H7 (cell line): ENCODE results near the gene REXO4. TPM values are rescaled to one million over a fixed set of nuclear protein-coding genes. Genes with fewer than 3 reads are reported as not detected.
"Not testable (repeated sequence)": the region's sequence is repeated elsewhere in the genome, so short reads cannot be mapped to it uniquely, and the experiment has no call there.

Experiments used
- DNase-seq: peaks from one replicate; pipeline ENCODE4 v3.0.0; 2012
- H3K27me3 ChIP-seq: 2 replicates; pipeline ENCODE4 v1.6.0; 2011; ENCODE audit warnings: mild to moderate bottlenecking, low read length; ENCODE audit not compliant: control insufficient read depth, insufficient read depth
- H3K36me3 ChIP-seq: replicated peaks from 2 replicates; pipeline ENCODE4 v1.5.1; 2011; ENCODE audit warnings: low read length; ENCODE audit not compliant: control insufficient read depth, insufficient read depth
- H3K4me3 ChIP-seq: 2 replicates; pipeline ENCODE4 v1.5.1; 2011; ENCODE audit warnings: low read depth, mild to moderate bottlenecking, control low read depth, low read length, moderate library complexity; ENCODE audit not compliant: insufficient read depth
- total RNA-seq: library from RNA; depleted of rRNA; stranded (reverse); fragments of >200 nt; shearing (Covaris generic); gene quantifications from 2 replicates; pipeline ENCODE4 v1.2.3, GENCODE V29; 2014

The REXO4 gene
- total RNA-seq, 1 experiment from 2014 or later, result 28.5 TPM

DNA sequence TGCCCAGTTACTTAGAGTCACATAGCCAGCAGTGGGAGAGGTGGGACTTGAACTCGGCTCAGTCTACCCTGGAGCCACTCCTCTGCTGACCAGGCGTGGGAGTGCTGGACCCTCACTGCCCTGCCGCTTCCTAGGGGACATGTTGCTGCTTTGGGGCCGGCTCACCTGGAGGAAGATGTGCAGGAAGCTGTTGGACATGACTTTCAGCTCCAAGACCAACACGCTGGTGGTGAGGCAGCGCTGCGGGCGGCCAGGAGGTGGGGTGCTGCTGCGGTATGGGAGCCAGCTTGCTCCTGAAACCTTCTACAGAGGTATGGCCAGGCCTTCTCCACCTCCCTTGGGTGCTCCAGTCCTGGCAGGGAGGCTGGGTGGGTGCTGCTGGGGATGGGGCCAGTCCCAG is 38.6 kb upstream of the REXO4 start:
- Histone ChIP-seq H3K4me3 (no peak overlapping the region), H3K36me3 (no peaks in the 10 kb centered on the region), H3K27me3 (no peaks in the 10 kb centered on the region)
- DNase-seq, result no peak

- no peak for DNase-seq
- Histone ChIP-seq H3K4me3 (no peak overlapping the region), H3K27me3 (no peaks in the 10 kb centered on the region), H3K36me3 (no peaks in the 10 kb centered on the region)
Measured at GRCh38 chr9:133455936-133456335, 38.1 kb upstream of the REXO4 start.

DNA sequence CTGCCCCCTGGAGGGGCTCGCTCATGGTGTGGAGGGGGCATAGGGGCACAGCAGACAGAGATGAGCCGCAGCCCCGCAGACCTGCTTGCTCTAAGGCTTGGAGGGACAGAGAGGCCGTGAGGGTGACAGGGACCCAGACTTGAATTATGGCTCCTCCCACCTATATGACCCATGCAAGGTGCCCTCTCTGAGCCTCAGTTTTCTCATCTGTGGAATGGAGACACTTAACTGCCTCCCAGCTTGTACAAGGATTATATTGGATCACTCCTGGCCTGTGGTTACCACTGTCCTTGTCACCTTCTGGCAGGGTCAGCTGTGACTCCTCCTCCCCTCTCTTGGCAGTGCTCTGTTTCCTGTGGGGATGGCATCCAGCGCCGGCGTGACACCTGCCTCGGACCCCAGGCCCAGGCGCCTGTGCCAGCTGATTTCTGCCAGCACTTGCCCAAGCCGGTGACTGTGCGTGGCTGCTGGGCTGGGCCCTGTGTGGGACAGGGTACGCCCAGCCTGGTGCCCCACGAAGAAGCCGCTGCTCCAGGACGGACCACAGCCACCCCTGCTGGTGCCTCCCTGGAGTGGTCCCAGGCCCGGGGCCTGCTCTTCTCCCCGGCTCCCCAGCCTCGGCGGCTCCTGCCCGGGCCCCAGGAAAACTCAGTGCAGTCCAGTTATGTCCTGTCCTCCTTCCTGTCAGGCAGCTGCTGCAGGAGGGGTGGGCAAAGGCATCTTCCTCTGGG is 37.3 kb upstream of the REXO4 start:
- no peak overlapping the region for H3K4me3 ChIP-seq
- H3K27me3 ChIP-seq, result no peaks in the 10 kb centered on the region
- no peaks in the 10 kb centered on the region for H3K36me3 ChIP-seq
- no peak for DNase-seq

GRCh38 chr9:133454325-133454724 is 36.5 kb upstream of the REXO4 start:
- no peak for DNase-seq
- H3K27me3 ChIP-seq, result no peaks in the 10 kb centered on the region
- H3K36me3 ChIP-seq, result no peaks in the 10 kb centered on the region
- no peak overlapping the region for H3K4me3 ChIP-seq

DNA sequence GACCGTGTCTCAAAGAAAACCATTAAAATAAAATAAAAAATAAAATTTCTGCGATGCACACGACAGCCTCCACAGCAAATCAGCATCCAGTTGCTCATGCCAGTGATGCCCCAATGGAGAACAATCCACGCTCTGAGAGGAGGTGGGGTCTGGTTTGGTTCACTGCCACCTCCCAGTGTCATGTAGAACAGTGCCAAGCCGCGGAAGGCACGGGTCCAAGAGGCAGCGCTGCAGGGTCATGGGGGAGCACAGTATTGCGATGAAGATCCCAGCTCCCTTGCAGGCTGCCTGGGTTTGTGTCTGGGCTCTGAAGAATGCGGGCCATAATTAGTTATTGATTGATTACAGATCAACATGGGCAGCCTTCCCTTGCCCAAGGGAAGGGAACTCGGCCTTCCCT is 35.8 kb upstream of the REXO4 start:
- Histone ChIP-seq H3K27me3 (no peaks in the 10 kb centered on the region), H3K4me3 (no peak overlapping the region)
- no peak for DNase-seq

GRCh38 chr9:133452562-133452961 is 34.8 kb upstream of the REXO4 start:
- no peaks in the 10 kb centered on the region for H3K36me3 ChIP-seq
- H3K27me3 ChIP-seq, result no peaks in the 10 kb centered on the region
- DNase-seq, result no peak

More for the DNA sequence above, 35.8 kb upstream of the REXO4 start:
- no peaks in the 10 kb centered on the region for H3K36me3 ChIP-seq

DNA sequence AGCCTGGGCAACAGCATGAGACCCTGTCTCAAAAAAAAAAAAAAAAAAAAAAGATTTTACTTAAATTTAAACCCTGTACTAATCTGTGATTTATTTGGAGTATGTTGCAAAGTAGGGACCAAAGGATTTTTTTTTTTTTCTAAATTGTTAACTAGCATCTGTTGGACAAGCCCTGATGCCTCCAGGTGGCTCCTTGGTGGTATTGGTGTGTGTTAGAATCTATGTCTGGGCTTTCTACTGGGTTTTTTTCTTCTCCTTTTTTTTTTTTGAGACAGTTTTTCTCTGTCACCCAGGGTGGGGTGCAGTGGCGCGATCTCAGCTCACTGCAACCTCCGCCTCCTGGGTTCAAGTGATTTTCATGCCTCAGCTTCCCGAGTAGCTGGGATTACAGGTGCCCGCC is 34.1 kb upstream of the REXO4 start:
- not testable (repeated sequence) for DNase-seq, H3K36me3 ChIP-seq, H3K4me3 ChIP-seq, H3K27me3 ChIP-seq

More at GRCh38 chr9:133452562-133452961, 34.8 kb upstream of the REXO4 start:
- no peak overlapping the region for H3K4me3 ChIP-seq

DNA sequence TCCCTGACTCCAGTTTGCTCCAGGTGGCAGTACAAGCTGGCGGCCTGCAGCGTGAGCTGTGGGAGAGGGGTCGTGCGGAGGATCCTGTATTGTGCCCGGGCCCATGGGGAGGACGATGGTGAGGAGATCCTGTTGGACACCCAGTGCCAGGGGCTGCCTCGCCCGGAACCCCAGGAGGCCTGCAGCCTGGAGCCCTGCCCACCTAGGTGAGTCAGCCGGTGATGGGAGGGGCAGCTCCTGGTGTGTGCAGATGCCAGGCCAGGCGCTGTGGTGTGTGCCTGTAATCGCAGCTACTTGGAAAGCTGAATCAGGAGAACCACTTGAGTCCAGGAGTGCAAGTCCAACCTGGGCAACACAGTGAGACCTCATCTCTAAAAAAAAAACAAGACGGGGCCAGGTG is 31.9 kb upstream of the REXO4 start:
- no peaks in the 10 kb centered on the region for H3K27me3 ChIP-seq
- DNase-seq, result no peak
- no peak overlapping the region for H3K4me3 ChIP-seq
- no peaks in the 10 kb centered on the region for H3K36me3 ChIP-seq

DNA sequence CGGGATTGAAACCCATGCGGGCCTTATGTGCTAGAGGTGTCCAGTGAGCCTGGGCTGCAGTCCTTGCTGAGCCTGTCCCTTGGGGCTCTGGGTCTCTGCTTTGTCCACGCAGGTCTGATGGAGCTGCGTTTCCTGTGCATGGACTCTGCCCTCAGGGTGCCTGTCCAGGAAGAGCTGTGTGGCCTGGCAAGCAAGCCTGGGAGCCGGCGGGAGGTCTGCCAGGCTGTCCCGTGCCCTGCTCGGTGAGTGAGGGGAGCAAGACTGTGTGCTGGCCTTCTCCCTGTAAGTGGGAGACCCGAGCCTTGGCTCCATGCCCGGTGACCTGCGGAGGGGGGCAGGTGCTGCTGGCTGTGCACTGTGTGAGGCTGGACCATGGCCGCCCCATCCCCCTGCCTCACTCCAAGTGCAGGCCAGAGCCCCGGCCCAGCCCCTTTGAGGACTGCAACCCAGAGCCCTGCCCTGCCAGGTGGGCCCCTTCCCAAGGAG is 30.7 kb upstream of the REXO4 start:
- Histone ChIP-seq H3K36me3 (no peaks in the 10 kb centered on the region), H3K4me3 (no peak overlapping the region), H3K27me3 (no peaks in the 10 kb centered on the region)
- no peak for DNase-seq

- DNase-seq, result no peak
- Histone ChIP-seq H3K4me3 (no peak overlapping the region), H3K36me3 (no peaks in the 10 kb centered on the region), H3K27me3 (no peaks in the 10 kb centered on the region)
Measured at GRCh38 chr9:133445293-133445969, 27.6 kb upstream of the REXO4 start.

DNA sequence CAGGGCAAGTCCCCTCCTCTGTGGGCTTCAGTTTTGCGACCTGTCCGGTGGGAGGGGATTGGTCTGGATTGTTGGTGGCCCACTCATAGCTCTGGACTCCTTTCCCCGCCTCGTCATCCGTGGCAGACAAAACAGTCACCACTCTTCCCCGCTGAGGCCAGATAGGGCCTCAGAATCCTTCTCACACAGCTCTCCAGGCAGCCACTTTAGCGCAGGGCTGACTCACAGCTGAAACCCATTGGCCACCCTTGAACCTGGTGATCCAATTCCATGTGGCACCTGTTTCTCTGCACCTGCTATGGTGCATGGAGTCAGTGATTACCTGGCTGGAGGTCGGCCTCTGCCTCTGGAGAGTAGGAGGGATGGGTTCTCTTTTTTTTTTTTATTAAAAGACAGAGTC is 26.2 kb upstream of the REXO4 start:
- H3K4me3 ChIP-seq, result no peak overlapping the region
- no peaks in the 10 kb centered on the region for H3K27me3 ChIP-seq
- no peak for DNase-seq
- H3K36me3 ChIP-seq, result no peaks in the 10 kb centered on the region

- no peaks in the 10 kb centered on the region for H3K27me3 ChIP-seq
- no peaks in the 10 kb centered on the region for H3K36me3 ChIP-seq
- DNase-seq, result peak; percentile 76
- H3K4me3 ChIP-seq, result no peak overlapping the region
Measured at GRCh38 chr9:133443248-133443647, 25.4 kb upstream of the REXO4 start.

DNA sequence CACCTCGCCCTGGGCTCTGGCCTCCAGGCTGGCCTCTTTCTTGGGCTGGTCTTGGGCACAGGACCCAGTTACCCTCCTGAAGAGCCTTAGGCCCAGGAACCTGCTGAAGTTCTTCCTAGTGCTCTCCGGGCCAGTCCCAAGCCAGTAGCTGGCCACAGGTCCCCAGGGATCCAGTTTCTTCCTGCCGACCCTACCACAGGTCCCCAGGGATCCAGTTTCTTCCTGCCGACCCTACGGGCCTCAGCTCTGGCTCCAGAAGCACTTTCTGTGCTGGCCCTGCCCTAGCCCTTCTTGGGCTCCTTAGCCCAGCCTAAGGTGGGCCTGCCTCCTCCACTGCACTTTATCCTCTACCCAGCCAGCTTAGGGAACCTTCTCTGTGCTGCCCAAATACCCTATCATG is 23.8 kb upstream of the REXO4 start:
- no peaks in the 10 kb centered on the region for H3K27me3 ChIP-seq
- no peaks in the 10 kb centered on the region for H3K36me3 ChIP-seq
- no peak for DNase-seq
- H3K4me3 ChIP-seq, result no peak overlapping the region

DNA sequence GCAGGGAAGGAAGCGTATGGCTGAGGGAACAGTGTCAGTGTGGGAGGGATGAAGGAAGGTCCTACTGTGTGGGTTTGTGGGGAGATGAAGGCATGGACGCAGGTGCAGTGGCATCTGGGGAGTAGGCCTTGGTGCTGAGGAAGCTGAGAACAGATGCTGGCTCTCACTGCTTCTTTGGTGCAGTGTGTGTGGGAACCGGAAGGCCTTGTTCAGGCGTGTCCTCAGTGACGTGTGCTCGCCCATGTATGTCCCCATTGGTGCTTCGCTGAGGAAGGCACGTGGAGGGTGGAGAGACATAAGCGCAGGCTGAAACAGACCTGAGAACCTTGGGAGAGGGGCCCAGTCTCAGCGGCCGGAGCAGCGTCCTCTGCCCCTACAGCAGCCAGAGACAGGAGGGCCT is 23.1 kb upstream of the REXO4 start:
- no peak for DNase-seq
- Histone ChIP-seq H3K27me3 (no peaks in the 10 kb centered on the region), H3K4me3 (no peak overlapping the region), H3K36me3 (no peaks in the 10 kb centered on the region)

GRCh38 chr9:133439337-133439736 is 21.5 kb upstream of the REXO4 start:
- H3K4me3 ChIP-seq, result no peak overlapping the region
- no peaks in the 10 kb centered on the region for H3K27me3 ChIP-seq
- DNase-seq, result no peak
- H3K36me3 ChIP-seq, result no peaks in the 10 kb centered on the region
